GM21381 (cell line): ENCODE results near the gene MRPL47.

Source experiments
- ATAC-seq: cut with Tn5 transposase; IDR thresholded peaks from one replicate; pipeline ENCODE4 v1.9.1; 2021; ENCODE audit warnings: mild to moderate bottlenecking, moderate library complexity; ENCODE audit not compliant: unreplicated experiment

The MRPL47 gene

GRCh38 chr3:179599531-179599930 is 4.9 kb downstream of the MRPL47 start:
- ATAC-seq, result no peak

- no peak for ATAC-seq
Observed at GRCh38 chr3:179591313-179591712, 13.1 kb downstream of the MRPL47 start.

DNA sequence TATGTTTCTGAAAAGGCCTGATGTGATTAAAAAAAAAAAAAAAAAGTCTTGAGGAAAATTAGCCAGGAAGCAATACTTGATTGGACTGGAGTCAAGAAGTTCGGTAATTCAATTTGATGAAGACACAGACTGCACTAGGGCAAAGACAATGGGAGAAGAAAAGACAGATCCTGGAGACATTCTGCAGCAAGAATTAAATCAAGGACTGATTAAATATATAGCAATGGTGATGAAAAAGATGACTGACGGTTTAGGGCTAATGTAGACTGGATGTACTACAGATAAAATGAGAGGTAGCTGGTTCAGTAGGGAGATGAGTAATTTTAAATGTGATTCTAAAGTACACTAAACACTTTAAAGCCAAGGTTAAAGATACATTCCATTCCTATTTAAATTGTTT is 13.8 kb downstream of the MRPL47 start:
- no peak for ATAC-seq

DNA sequence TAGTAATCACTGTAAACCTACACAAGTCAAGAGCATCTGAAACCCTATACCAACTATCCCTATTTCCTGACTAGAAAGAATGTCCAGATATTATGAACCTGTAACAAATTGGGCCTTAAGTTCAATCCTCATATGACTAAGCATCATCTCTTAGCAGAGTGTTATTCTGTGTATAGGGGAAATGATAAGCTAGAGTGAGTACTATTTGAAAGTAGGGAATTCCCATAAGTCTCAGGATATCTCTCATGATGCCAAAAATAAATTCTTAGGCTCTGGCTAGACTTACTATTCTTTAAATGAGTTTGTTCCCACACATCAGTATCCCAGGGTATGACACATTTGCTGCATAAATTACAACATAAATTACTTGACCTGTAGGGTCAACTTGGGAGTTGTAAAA is 15.3 kb downstream of the MRPL47 start:
- ATAC-seq, result no peak

DNA sequence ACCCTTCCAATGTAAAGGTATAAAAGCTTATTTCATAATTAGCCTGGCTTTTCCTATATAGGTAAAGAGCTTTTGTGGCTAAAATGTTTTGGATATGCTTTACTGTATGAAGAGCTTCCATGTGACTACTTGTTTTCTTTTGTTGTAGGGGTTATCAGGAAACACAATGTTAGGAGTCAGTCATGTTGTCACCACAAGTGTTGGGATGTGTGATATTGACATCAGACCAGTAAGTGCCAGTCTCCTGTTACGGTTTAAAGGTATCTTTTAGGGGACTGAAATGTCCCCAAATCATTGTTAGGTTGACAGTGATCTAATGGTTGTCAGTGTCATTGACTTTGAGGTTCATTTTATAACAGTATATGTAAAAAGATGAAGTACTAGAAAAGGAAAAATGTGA is 23.4 kb downstream of the MRPL47 start:
- no peak for ATAC-seq

DNA sequence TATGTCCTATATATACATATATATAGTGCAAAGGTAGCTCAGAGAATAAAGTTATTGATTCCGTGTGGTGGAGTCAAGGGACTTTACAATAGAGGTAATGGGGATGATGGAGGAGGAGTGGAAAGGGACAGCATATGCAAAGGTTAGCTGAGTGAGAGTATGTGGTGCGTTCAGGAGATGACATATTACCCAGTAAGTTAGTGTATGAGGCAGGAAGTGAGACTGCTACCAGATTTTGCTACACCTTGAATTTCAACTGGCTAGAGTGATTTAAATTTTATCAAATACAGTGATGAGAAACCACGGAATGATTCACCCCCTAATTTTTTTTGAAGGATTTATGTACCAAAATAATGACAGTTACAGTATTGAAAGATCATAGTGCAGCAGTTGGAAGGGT is 38.9 kb downstream of the MRPL47 start:
- no peak for ATAC-seq

DNA sequence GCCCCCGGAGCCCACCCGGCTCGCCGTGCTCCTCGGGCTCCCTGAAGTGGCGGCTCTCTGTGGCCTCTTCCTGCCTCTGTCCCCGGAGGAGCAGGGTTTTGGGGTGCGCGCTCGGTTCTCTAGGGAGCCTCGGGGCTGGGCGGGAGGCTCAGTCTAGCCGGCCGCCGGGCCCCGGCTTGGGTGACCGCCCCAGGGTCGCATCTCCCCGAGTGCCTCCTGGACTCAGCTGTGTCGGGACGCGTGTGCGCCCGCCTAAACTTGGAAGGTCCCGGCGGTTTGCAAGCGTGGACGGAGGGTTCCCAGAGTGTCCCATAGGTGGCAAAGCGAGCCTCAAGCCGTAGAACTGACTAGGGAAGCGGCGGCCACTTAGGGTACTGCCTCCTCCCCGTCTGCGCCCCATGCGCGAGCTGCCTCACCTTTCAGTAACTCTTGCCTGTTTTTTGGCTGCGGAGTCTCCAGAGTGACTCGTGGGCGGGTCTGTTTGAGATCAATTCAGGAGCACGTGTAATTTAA is 41.1 kb downstream of the MRPL47 start:
- ATAC-seq, result peak; percentile 44

DNA sequence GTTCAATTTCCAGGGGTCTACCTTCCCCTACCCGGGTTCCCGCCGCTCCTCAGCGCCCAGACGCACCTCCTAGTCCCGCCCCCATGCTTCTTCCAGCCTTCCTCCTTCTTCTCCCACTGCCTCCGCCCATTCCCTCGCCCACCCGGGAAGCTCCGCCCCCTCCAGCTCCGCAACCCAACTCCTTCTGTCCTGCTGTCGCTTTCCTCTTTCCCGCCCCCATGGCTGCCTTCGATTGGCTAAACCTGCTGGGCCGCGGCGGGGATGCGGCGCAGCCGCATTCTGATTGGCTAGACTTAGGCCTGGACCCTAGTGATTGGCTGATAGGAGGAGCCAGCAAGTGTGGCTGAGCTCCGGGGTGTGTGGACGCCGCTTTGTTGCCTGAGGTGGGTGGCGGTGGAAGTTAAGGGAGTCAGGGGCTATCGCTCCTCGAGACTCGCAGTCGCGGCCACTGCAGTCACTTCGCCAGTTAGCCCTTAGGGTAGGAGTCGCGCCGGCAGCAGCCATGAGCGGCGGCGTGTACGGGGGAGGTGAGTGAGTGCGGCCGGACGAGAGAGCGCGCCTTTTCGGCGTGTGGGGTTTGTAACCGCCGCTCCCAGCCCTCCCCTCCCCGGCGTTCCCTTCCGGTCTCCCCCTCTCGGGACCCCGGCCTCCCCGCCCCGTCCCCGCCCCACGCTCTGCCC is 41.7 kb downstream of the MRPL47 start, which contains the start of gene ACTL6A:
Gene ACTL6A, plus strand, starts transcription at position 336 of the 680 bp plus-strand sequence. Its CDS starts 167 bp downstream, at position 503.
- ATAC-seq, result peak; percentile 96

GRCh38 chr3:179560791-179561190 is 43.6 kb downstream of the MRPL47 start:
- ATAC-seq, result no peak

DNA sequence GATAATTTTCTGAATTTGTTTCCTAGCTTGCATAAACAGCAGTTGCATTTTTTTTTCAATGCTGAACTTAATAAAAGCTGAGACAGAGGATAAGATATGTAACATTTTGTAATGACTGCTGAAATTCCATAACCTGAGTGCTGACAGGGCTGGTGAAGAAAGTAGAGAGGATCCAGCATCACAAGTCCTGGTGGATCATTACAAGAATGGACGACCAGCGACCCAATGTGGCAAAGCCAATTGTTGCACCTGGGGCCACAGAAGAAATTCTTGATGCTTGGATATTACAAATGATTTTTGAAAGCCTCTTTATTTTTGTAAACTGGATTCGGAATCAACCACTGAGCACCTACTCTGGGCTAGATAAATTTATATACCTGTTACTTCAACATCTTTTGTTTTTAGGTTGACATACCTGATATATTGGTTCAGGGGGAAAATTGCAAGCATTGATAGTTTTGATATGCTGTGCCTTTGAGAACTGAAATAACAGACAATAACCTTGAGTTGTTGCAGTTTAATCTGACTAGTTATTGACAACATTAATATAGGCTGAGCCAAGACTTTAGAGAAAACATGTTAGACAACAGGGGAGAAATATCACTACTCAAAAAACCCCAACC is 45.6 kb downstream of the MRPL47 start:
- ATAC-seq, result no peak

DNA sequence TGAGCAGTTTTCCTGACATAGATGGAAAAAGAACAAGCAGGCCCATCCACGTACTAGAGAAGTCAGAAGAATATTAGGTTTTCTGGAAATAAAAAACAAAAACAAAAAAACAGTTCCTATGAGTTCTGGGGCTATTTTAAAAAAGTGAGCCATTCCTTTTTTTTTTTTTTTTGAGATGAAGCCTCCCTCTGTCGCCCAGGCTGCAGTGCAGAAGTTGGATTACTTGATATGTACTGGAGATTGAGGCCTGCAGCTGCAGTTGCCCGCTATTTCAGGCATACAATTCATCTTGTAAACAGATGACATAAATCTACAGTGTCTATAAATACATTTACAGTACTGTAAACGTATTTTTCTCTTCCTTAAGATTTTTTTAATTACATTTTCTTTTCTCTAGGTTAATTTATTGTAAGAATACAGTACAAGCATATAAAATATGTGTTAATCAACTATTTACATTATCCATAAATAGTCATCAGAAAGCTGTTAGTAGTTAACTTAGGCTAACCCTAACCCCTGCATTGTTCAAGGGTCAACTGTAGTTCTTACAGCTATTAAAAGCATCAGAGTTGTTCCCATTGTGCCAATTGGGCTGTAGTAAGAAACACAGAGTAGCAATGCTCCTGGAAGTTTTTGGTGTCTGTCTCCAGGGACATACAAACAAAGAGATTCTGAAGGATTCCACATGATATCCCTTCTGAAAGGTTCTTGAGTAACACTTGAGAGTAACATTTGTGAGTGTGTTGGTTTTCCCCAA is 52.9 kb downstream of the MRPL47 start:
- no peak for ATAC-seq

DNA sequence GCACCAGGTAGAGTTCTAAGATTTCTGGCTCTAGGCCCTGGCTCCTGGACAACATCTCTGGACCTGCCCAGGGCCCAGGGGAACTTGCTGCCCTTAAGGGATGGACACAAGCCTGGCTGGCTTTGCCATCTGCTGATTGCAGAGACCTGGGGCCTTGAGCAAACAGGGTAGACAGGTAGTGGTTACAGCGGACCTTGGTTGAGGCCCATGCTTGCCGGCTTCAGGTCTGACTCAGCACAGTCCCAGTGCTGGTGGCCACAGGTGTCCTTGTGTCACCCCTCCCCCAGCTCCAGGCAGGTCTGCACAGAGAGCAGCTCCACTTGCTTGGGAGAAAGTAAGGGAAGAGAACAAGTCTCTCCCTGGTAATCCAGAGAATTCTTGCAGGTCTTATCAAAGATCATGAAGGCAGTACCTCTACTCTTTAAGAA is 57.6 kb downstream of the MRPL47 start:
- ATAC-seq, result no peak

GRCh38 chr3:179544981-179545645 is 59.3 kb downstream of the MRPL47 start:
- ATAC-seq, result no peak

DNA sequence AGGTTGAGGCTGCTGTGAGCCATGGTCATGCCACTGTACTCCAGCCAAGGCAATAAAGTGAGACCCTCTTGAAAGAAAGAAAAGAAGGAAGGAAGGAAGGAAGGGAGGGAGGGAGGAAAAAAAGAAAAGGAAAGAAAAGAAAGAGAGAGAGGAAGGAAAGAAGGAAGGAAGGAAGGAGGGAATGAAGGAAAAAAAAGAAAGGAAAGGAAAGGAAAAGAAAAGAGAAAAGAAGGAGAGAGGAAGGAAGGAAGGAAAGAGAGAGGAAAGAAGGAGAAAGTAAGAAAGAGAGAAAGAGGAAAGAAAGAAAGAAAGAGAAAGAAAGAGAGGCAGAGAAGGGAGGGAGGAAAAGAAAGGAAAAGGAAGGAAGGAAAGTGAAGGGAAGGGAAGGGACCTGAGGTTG is 62.1 kb downstream of the MRPL47 start:
- ATAC-seq, result no peak

DNA sequence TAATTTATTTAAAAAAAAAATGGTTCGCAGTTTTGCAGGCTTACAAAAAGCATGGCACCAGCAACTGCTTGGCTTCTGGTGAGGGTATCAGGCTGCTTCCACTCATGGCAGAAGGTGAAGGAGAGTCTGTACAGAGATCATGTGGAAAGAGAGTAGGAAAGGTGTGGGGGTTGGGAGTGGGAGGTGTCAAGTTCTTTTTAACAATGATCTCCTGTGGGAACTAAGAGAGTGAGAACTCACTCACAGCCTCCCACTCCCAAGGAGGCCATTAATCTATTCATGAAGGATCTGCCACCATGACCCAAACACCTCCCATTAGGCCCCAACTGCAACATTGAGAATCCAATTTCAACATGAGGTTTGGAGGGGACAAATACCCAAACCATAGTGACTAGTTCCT is 62.8 kb downstream of the MRPL47 start:
- ATAC-seq, result no peak

DNA sequence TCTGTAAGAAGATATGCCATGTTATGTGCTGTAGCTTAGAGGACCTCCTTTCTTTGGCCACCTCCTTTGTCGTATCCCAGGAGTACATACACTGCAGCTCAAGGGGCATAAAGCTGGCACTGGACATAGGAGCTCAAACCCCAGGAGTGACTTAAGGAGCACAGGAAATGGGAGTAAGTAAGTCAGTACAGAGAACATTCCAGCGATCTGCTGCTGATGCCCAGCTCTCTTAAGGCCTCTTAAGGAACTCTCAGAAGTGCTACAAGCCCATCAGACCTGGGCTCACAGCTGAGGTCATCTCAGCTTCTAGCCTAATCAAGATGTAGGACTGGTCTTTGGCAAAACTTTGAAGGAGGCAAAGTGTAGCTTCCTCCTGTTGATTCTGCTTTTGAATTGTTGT is 63.3 kb downstream of the MRPL47 start:
- no peak for ATAC-seq
